ENCODE data around the gene FCHSD2.

The FCHSD2 gene

DNA sequence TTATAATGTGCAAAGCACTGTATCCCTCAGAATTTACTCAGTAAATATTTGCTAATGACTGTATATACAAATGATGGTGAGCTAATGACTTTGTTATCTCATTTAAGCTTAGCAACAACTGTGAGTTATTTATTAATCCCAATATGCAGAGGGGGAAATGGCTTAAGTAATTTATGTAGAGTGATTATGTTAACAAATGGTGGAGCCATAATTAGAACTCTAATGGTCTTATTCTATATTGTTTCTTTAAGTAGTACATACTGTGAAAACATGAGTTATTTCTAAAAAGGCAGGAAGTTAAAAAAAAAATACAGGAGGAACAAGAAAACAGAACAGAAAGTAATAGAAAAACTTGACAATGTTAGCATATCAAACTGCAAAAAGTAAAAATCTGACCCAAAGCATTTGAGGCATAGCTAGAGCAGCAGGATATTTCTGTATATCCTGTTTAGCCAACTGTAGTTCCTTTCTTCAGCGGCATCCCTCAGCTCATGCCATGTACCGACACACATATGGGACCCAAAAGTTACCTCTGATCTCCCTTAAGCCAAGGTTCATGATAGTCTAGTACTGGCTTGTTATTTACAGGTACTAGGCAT lies 94.2 kb downstream of the FCHSD2 start:
- no peaks in the 10 kb centered on the region for H3K79me1 ChIP-seq (ENCODE audit: low read length)
- no peaks in the 10 kb centered on the region for H3K36me3 ChIP-seq (ENCODE audit: control insufficient read depth, insufficient read depth, low read length)
- H3K4me2 ChIP-seq (ENCODE audit: low read length) = no peak overlapping the region
- no peak overlapping the region for H3K23ac ChIP-seq (ENCODE audit: low read length)
- no peaks in the 10 kb centered on the region for H3K4me1 ChIP-seq (ENCODE audit: control insufficient read depth, low read depth, low read length)
- no peak overlapping the region for H2AK5ac ChIP-seq (ENCODE audit: low read length)
- no peak overlapping the region for H2BK5ac ChIP-seq (ENCODE audit: low read length)
- DNase-seq = no peak
- no peaks in the 10 kb centered on the region for H3K27me3 ChIP-seq (ENCODE audit: insufficient read depth, low read length, poor library complexity)
- no CpG with 5 or more reads among the region's 2 CpGs for WGBS (ENCODE audit: extremely low coverage, insufficient coverage, low lambda C conversion rate)
- H3K18ac ChIP-seq (ENCODE audit: low read length) = no peak overlapping the region
- no peak overlapping the region for H3K9ac ChIP-seq (ENCODE audit: low read length)
- H3K56ac ChIP-seq (ENCODE audit: low read length) = no peak overlapping the region
- H2BK120ac ChIP-seq (ENCODE audit: low read depth, low read length) = no peak overlapping the region
- H3K27ac ChIP-seq (ENCODE audit: low read depth, low read length) = no peak overlapping the region
- H4K8ac ChIP-seq (ENCODE audit: low read depth, low read length) = no peak overlapping the region
- no peak overlapping the region for H3K4ac ChIP-seq (ENCODE audit: low read depth, low read length)
- H3K4me3 ChIP-seq (ENCODE audit: low read length) = no peak overlapping the region
- H4K5ac ChIP-seq (ENCODE audit: low read length) = no peak overlapping the region
- H2BK15ac ChIP-seq (replicated peaks; ENCODE audit: low read depth) = no peak overlapping the region
- no peaks in the 10 kb centered on the region for H3K79me2 ChIP-seq (ENCODE audit: control insufficient read depth, insufficient read depth, low read length)

DNA sequence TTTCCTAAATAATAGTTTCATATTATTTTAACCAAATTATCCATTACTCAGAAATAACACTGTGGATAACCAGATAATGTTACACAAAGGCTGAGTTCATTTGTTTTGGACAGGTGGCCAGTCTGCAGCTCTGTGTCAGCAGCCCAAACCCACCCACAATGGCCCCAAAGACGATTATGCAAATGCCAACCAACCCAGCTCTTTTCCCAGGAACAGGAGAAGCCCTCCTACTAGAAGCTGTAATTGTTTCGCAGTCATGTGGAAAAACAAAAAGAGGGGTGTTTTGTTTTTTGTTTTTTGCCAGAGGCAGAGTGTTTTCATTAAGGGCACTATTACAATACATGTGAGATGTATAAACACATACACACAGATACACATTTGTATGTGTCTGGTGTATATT lies 102.1 kb downstream of the FCHSD2 start:
- Histone ChIP-seq H3K18ac (ENCODE audit: low read length) (no peak overlapping the region), H3K27me3 (ENCODE audit: insufficient read depth, low read length, poor library complexity) (no peaks in the 10 kb centered on the region), H3K9ac (ENCODE audit: low read length) (no peak overlapping the region), H3K79me1 (ENCODE audit: low read length) (no peaks in the 10 kb centered on the region), H3K4me2 (ENCODE audit: low read length) (no peak overlapping the region), H2BK120ac (ENCODE audit: low read depth, low read length) (no peak overlapping the region), H4K5ac (ENCODE audit: low read length) (no peak overlapping the region), H3K56ac (ENCODE audit: low read length) (no peak overlapping the region), H3K4ac (ENCODE audit: low read depth, low read length) (no peak overlapping the region), H2BK5ac (ENCODE audit: low read length) (no peak overlapping the region), H3K36me3 (ENCODE audit: control insufficient read depth, insufficient read depth, low read length) (no peaks in the 10 kb centered on the region), H3K23ac (ENCODE audit: low read length) (no peak overlapping the region), H3K4me1 (ENCODE audit: control insufficient read depth, low read depth, low read length) (no peaks in the 10 kb centered on the region), H2BK15ac (replicated peaks; ENCODE audit: low read depth) (no peak overlapping the region), H3K27ac (ENCODE audit: low read depth, low read length) (no peak overlapping the region), H3K4me3 (ENCODE audit: low read length) (no peak overlapping the region), H2AK5ac (ENCODE audit: low read length) (no peak overlapping the region), H4K8ac (ENCODE audit: low read depth, low read length) (peak overlapping the region; percentile 28), H3K79me2 (ENCODE audit: control insufficient read depth, insufficient read depth, low read length) (no peaks in the 10 kb centered on the region)
- DNase-seq = no peak
- WGBS (ENCODE audit: extremely low coverage, insufficient coverage, low lambda C conversion rate) = no CpG with 5 or more reads among the region's 2 CpGs

DNA sequence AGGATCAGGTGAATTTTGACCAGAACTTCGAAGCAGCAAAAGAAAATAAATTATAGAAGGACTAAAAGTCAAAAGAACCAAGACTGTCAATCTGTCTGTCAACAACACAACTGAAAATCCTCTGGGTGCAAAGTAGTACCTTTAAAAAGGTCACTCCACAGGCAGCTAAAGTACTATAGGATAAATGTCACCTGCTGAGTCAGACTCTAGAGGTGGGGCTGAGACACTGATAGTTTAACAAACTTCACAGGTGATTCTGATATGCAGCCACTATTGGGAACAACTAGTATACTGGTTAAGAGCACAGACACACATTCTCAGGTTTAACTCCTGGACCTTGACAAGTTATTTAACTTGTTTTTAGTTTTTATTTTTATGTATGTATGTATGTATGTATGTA lies 107.3 kb downstream of the FCHSD2 start:
- H3K36me3 ChIP-seq (ENCODE audit: control insufficient read depth, insufficient read depth, low read length) = no peaks in the 10 kb centered on the region
- no peak overlapping the region for H3K23ac ChIP-seq (ENCODE audit: low read length)
- no CpG with 5 or more reads among the region's 1 CpG for WGBS (ENCODE audit: extremely low coverage, insufficient coverage, low lambda C conversion rate)
- no peak for DNase-seq
- H3K4me2 ChIP-seq (ENCODE audit: low read length) = no peak overlapping the region
- no peaks in the 10 kb centered on the region for H3K4me1 ChIP-seq (ENCODE audit: control insufficient read depth, low read depth, low read length)
- H2AK5ac ChIP-seq (ENCODE audit: low read length) = no peak overlapping the region
- H3K27ac ChIP-seq (ENCODE audit: low read depth, low read length) = no peak overlapping the region
- no peak overlapping the region for H2BK120ac ChIP-seq (ENCODE audit: low read depth, low read length)
- H3K4me3 ChIP-seq (ENCODE audit: low read length) = no peak overlapping the region
- H3K79me2 ChIP-seq (ENCODE audit: control insufficient read depth, insufficient read depth, low read length) = no peaks in the 10 kb centered on the region
- H3K4ac ChIP-seq (ENCODE audit: low read depth, low read length) = no peak overlapping the region
- H2BK15ac ChIP-seq (replicated peaks; ENCODE audit: low read depth) = no peak overlapping the region
- no peak overlapping the region for H4K5ac ChIP-seq (ENCODE audit: low read length)
- no peak overlapping the region for H4K8ac ChIP-seq (ENCODE audit: low read depth, low read length)
- no peak overlapping the region for H3K18ac ChIP-seq (ENCODE audit: low read length)
- no peaks in the 10 kb centered on the region for H3K27me3 ChIP-seq (ENCODE audit: insufficient read depth, low read length, poor library complexity)
- H3K56ac ChIP-seq (ENCODE audit: low read length) = no peak overlapping the region
- H3K9ac ChIP-seq (ENCODE audit: low read length) = no peak overlapping the region
- H3K79me1 ChIP-seq (ENCODE audit: low read length) = no peaks in the 10 kb centered on the region
- no peak overlapping the region for H2BK5ac ChIP-seq (ENCODE audit: low read length)

DNA sequence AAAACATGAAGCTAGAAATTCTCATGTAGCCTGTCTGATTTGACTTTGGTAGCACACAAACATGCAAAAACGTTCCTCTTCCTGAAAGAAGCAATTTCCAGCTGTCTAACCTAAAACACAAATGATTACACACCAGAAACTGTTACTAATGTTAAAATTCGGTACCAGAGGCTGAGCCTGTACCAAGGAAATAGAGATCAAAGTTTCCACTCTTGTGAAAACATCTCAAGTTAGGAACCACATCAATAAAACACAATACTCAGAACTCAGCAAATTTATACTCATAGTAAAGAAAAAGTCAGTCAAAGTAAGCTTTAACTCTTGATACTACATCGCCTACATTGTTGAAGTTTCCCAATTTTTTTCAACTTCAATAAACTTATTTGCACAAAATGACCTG lies 107.8 kb downstream of the FCHSD2 start:
- H4K5ac ChIP-seq (ENCODE audit: low read length) = no peak overlapping the region
- H3K36me3 ChIP-seq (ENCODE audit: control insufficient read depth, insufficient read depth, low read length) = no peaks in the 10 kb centered on the region
- H3K4me3 ChIP-seq (ENCODE audit: low read length) = no peak overlapping the region
- no peak overlapping the region for H3K23ac ChIP-seq (ENCODE audit: low read length)
- no peak overlapping the region for H3K18ac ChIP-seq (ENCODE audit: low read length)
- no CpG with 5 or more reads among the region's 3 CpGs for WGBS (ENCODE audit: extremely low coverage, insufficient coverage, low lambda C conversion rate)
- H2AK5ac ChIP-seq (ENCODE audit: low read length) = no peak overlapping the region
- H3K56ac ChIP-seq (ENCODE audit: low read length) = no peak overlapping the region
- H3K4ac ChIP-seq (ENCODE audit: low read depth, low read length) = no peak overlapping the region
- no peak overlapping the region for H3K27ac ChIP-seq (ENCODE audit: low read depth, low read length)
- no peaks in the 10 kb centered on the region for H3K4me1 ChIP-seq (ENCODE audit: control insufficient read depth, low read depth, low read length)
- no peak overlapping the region for H3K9ac ChIP-seq (ENCODE audit: low read length)
- no peak overlapping the region for H3K4me2 ChIP-seq (ENCODE audit: low read length)
- no peak overlapping the region for H2BK15ac ChIP-seq (replicated peaks; ENCODE audit: low read depth)
- no peaks in the 10 kb centered on the region for H3K27me3 ChIP-seq (ENCODE audit: insufficient read depth, low read length, poor library complexity)
- no peak overlapping the region for H2BK5ac ChIP-seq (ENCODE audit: low read length)
- no peak overlapping the region for H2BK120ac ChIP-seq (ENCODE audit: low read depth, low read length)
- no peak overlapping the region for H4K8ac ChIP-seq (ENCODE audit: low read depth, low read length)
- no peak for DNase-seq
- H3K79me1 ChIP-seq (ENCODE audit: low read length) = no peaks in the 10 kb centered on the region
- H3K79me2 ChIP-seq (ENCODE audit: control insufficient read depth, insufficient read depth, low read length) = no peaks in the 10 kb centered on the region

DNA sequence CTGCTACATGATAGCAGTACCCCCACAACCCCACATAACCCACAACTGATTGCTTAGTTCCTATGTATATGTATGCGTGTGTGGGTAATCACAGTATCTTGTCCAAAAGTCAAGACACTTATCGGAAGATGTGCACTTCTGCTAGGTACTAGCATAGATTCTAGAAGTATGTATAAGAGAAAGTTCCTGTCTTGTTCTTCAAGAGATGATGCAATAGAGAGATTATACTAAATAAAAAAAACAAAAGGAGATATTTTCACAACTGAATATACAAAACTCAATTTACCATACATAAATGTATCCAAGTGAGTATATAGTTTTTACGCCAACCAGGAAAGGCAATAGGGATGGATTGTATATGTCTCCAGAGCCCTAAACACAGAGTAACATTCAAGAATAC lies 112.0 kb downstream of the FCHSD2 start:
- H3K36me3 ChIP-seq (ENCODE audit: control insufficient read depth, insufficient read depth, low read length) = no peaks in the 10 kb centered on the region
- no peak overlapping the region for H3K9ac ChIP-seq (ENCODE audit: low read length)
- no peak overlapping the region for H3K4ac ChIP-seq (ENCODE audit: low read depth, low read length)
- H3K18ac ChIP-seq (ENCODE audit: low read length) = no peak overlapping the region
- H3K4me1 ChIP-seq (ENCODE audit: control insufficient read depth, low read depth, low read length) = no peaks in the 10 kb centered on the region
- DNase-seq = no peak
- H2BK15ac ChIP-seq (replicated peaks; ENCODE audit: low read depth) = no peak overlapping the region
- H4K5ac ChIP-seq (ENCODE audit: low read length) = no peak overlapping the region
- H3K4me3 ChIP-seq (ENCODE audit: low read length) = no peak overlapping the region
- H3K27me3 ChIP-seq (ENCODE audit: insufficient read depth, low read length, poor library complexity) = no peaks in the 10 kb centered on the region
- no peak overlapping the region for H4K8ac ChIP-seq (ENCODE audit: low read depth, low read length)
- no peak overlapping the region for H3K27ac ChIP-seq (ENCODE audit: low read depth, low read length)
- no peak overlapping the region for H2BK5ac ChIP-seq (ENCODE audit: low read length)
- H3K79me1 ChIP-seq (ENCODE audit: low read length) = no peaks in the 10 kb centered on the region
- no peaks in the 10 kb centered on the region for H3K79me2 ChIP-seq (ENCODE audit: control insufficient read depth, insufficient read depth, low read length)
- WGBS (ENCODE audit: extremely low coverage, insufficient coverage, low lambda C conversion rate) = no CpG with 5 or more reads among the region's 3 CpGs
- H3K56ac ChIP-seq (ENCODE audit: low read length) = no peak overlapping the region
- H2AK5ac ChIP-seq (ENCODE audit: low read length) = no peak overlapping the region
- no peak overlapping the region for H3K23ac ChIP-seq (ENCODE audit: low read length)
- H2BK120ac ChIP-seq (ENCODE audit: low read depth, low read length) = no peak overlapping the region
- H3K4me2 ChIP-seq (ENCODE audit: low read length) = no peak overlapping the region

DNA sequence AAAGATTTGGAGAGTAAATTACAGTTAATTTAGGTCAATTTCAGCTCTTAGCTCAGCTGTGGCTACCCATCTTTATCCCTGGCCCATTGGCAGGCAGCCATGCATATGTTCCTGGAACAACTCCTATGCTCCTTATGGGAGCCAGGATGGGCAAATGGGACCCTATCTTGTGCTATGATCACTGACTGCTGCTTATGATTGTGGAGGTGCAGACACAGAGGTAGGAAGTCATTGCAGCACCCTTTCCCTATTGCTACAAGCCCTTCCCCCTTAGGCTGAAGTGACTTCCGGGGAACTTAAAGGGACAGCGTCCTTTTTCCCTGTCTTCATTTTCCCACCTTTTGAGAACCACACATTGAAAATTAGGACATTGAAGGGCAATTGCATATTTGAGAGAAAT lies 112.7 kb downstream of the FCHSD2 start:
- Histone ChIP-seq H3K36me3 (ENCODE audit: control insufficient read depth, insufficient read depth, low read length) (no peaks in the 10 kb centered on the region), H3K79me2 (ENCODE audit: control insufficient read depth, insufficient read depth, low read length) (no peaks in the 10 kb centered on the region), H3K4me3 (ENCODE audit: low read length) (no peak overlapping the region), H2AK5ac (ENCODE audit: low read length) (no peak overlapping the region), H3K23ac (ENCODE audit: low read length) (no peak overlapping the region), H2BK15ac (replicated peaks; ENCODE audit: low read depth) (no peak overlapping the region), H4K5ac (ENCODE audit: low read length) (no peak overlapping the region), H2BK5ac (ENCODE audit: low read length) (no peak overlapping the region), H3K79me1 (ENCODE audit: low read length) (no peaks in the 10 kb centered on the region), H3K4me2 (ENCODE audit: low read length) (no peak overlapping the region), H3K9ac (ENCODE audit: low read length) (no peak overlapping the region), H3K56ac (ENCODE audit: low read length) (no peak overlapping the region), H3K4ac (ENCODE audit: low read depth, low read length) (no peak overlapping the region), H3K18ac (ENCODE audit: low read length) (no peak overlapping the region), H3K27ac (ENCODE audit: low read depth, low read length) (no peak overlapping the region), H2BK120ac (ENCODE audit: low read depth, low read length) (no peak overlapping the region), H4K8ac (ENCODE audit: low read depth, low read length) (no peak overlapping the region), H3K4me1 (ENCODE audit: control insufficient read depth, low read depth, low read length) (no peaks in the 10 kb centered on the region), H3K27me3 (ENCODE audit: insufficient read depth, low read length, poor library complexity) (no peaks in the 10 kb centered on the region)
- no peak for DNase-seq
- WGBS (ENCODE audit: extremely low coverage, insufficient coverage, low lambda C conversion rate) = no CpG with 5 or more reads among the region's 2 CpGs

All from mesendoderm (in vitro differentiated cells).